Stimulated activated CD4-positive, alpha-beta T cell treated with anti-CD3 and anti-CD28 coated beads, Interleukin-4, amount 100 ng/mL, for 48 hours (primary cell): ENCODE data around the gene KCNK17.
"Not testable (repeated sequence)": the region's sequence is repeated elsewhere in the genome, so short reads cannot be mapped to it uniquely, and the experiment has no call there.

Experiments used
- DNase-seq, 2 donors: peaks; one replicate each; pipeline ENCODE4 v3.0.0-alpha.2; 2020; ENCODE audit warnings: low read depth in 2 of 2

The KCNK17 gene

GRCh38 chr6:39302011-39302410 is 12.2 kb downstream of the KCNK17 start:
- DNase-seq: no peak

GRCh38 chr6:39301606-39302005 is 12.6 kb downstream of the KCNK17 start:
- no peak for DNase-seq

GRCh38 chr6:39300739-39301138 is 13.5 kb downstream of the KCNK17 start:
- no peak for DNase-seq

DNA sequence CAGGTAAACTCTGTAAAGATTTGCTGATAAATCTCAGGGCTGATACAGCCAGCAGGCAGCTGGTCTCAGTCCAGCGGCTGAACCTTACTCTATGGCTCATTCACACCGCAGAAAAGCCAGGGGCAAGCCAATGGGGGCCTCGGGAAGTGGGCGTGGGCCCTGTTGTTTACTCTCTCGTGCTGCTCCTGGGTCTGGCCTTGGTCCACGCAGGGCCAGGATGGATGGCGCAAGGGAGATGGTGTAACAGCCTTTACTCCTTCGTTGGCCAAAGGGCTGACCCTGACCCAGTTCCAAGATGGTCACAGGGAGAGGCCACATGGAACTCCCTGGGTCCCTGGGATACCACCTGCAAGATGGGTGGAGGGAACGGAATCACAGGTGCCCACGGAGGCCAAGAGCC is 16.2 kb downstream of the KCNK17 start:
- no peak for DNase-seq

GRCh38 chr6:39296745-39297640 is 17.2 kb downstream of the KCNK17 start:
- no peak for DNase-seq

GRCh38 chr6:39295611-39296011 is 18.6 kb downstream of the KCNK17 start:
- no peak for DNase-seq

DNA sequence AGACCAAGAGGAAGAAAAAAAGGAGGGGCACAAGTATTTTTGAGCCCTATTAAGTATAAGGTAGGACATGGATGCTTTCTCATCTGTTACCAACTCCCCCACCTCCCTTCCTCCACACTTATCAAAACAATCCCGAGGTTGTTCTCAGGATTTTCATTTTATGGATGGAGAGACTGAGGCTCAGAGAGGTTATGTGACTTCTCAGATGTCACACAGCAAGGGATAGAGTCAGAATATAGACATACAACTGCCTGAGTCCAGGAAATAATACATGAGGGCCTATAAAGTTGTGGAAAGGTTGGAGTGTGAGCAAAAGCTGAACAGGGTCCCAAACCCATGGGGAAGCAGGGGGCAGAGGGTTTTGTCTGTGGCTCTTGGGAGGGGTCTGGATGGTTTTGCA is 19.3 kb downstream of the KCNK17 start:
- no peak for DNase-seq

DNA sequence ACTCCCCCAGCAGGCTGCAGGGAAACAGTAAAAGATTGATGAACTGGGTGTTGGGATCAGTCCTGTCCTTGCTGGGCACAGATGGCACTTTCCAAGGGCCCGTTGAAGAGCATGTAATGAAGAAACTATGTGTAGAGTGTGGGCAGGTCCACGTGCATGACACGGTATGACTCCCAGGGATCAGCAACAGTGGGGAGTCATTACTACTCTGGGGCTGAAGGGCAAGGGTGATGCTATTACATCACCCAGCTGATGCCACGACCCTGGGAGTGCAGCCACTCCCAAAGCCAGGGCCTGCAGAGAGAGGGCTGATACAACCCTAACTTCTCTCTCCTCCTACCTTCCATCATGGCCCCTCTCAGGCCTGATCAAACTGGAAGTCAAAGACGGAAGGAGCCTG is 20.1 kb downstream of the KCNK17 start:
- no peak for DNase-seq

DNA sequence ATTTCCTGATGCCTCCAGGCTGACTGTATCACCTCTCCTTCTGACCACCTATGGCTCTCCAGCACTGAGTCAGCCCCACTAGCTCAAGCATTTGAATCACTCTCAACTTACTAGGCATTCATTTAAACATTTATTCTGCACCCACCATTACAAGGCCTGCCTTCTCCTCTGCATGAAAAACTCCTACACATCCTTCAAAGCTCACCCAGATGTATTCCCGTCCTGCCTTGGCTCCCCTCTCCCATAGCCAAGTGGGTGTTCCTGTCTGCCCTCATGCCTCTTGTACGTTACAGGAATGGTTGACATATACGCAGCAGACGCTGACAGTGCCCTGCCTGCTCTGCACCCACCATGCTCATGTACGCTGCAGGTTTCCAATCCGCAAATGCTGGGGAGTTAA is 21.6 kb downstream of the KCNK17 start:
- no peak for DNase-seq

DNA sequence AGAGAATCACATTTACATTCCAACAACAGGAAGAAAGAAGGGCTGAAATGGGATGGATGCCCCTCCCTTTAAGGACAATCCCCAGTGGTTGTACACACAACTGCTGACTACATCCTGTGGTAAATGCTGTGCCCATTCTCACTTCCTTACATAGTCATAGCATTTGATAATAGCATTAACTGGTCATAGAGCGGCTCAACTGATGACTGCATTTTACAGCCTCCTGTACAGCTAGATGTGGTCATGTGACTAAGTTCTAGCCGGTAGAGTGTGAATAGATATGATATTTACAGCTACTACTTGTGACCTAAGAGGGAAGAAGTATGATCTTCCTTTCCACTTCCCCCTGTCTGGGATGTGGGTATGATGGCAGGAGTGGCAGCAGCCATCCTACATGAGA is 24.7 kb downstream of the KCNK17 start:
- no peak for DNase-seq

- no peak for DNase-seq
These were observed 26.6 kb downstream of the KCNK17 start for GRCh38 chr6:39287601-39288000.

DNA sequence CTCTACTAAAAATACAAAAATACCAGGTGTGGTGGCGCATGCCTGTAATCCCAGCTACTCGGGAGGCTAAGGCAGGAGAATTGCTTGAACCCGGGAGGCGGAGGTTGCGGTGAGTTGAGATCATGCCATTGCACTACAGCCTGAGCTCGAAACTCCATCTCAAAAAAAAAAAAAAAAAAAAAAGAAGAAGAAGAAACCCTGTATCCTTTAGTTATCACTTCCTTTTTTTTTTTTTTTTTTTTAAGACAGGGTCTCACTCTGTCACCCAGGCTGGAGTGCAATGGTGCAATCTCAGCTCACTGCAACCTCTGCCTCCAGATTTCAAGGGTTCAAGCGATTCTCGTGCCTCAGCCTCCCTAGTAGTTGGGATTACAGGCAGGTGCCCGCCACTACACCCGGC is 27.6 kb downstream of the KCNK17 start:
- DNase-seq: not testable (repeated sequence)

- DNase-seq: no peak
These were observed 31.4 kb downstream of the KCNK17 start for GRCh38 chr6:39282774-39283173.

DNA sequence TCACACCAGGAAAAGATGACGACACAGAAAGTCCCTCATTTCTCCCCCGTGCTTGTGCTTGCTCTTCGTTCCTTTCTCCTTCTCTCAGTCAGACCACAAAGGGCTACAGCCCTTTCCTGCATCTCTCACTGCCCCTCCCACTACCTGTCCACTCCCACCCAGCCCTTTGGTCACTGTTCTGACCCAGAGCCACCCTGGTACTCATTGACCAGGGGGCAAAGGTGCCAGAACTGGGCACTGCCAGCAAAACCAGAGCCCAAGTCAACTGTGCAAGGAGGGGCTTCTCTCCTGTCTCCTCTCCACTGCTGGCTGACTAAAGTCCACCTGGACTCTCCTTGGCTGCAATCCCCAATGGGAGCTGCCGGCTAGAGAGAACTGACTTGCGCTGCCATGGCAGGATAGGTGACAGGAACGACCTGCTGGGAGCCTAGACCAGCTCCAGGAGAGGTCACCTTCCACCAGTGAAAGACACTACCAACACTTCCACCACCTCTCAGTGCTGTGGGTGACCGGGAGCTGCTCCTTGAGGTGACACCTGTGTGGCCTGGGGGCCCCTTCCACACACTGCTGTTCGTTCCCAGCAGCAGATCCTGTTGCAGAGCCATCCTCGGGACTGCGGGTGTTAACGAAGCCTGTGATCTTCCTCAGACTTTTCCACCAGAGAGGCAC is 32.8 kb downstream of the KCNK17 start:
- no peak for DNase-seq

DNA sequence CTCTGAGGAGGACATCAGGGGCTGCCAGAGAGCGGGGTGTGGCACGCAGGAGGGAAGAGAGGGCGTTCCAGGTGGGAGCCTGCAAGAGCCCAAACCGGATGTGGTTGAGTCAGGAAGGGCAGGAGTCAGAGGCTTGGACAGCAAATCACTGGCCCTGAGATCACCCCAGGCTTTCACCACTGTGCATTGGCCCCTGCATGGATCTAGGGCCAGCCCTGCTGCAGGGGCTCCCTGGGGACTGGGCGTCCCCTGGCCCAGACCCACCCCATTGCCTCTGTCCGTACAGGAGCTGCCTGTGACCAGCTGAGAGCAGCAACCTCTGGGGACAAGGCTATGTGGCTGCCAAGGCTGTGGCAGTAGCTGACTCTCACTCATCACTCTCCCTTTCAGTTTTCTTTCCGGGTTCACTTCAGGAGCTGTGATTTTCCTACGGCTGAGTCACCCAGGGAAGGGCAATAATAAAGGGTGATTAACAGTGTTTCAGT is 33.9 kb downstream of the KCNK17 start:
- no peak for DNase-seq

- no peak for DNase-seq
These were observed 34.7 kb downstream of the KCNK17 start for GRCh38 chr6:39279539-39279938.

GRCh38 chr6:39276379-39276995 is 37.7 kb downstream of the KCNK17 start:
- DNase-seq: no peak

GRCh38 chr6:39274903-39275302 is 39.3 kb downstream of the KCNK17 start:
- DNase-seq: no peak

GRCh38 chr6:39274471-39274870 is 39.7 kb downstream of the KCNK17 start:
- DNase-seq: no peak

DNA sequence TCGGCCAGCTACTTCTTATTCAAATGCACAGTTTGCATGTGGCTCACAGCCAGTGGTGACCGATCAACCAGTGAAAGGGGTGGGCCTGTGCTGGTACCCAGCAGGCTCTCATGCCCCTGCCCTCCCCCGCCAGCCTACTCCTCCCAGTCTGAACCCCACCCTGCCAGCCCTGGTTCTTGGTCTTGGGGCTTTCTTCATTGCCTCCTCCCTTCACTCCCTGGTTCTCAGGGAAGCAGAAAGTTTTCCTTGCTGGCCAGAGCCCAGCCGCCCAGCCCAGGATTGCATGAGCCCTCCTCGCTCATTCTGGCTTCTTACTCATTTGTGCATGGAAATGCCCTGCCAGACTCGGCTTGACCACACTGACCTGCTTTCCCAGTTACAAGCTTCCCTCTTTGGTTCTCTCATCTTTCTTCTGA is 40.8 kb downstream of the KCNK17 start:
- no peak for DNase-seq

DNA sequence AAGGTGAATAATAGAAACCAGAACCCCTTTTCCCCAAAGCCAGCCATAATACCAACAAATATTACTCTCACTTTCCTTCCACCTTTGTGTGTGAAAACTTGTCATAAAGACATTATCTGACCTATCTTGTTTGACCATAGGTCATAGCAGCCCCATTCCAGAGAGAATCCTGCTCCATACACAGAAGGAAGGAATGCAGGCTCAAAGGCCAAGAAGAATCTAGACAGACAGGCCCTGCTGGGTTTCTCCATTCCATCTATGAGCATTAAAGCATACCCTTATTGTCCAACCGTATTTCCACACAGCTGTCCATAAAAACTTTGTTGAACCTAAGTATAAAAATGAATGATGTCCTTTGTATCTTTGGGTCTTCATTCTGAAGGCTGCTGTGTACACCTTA is 44.3 kb downstream of the KCNK17 start:
- no peak for DNase-seq

DNA sequence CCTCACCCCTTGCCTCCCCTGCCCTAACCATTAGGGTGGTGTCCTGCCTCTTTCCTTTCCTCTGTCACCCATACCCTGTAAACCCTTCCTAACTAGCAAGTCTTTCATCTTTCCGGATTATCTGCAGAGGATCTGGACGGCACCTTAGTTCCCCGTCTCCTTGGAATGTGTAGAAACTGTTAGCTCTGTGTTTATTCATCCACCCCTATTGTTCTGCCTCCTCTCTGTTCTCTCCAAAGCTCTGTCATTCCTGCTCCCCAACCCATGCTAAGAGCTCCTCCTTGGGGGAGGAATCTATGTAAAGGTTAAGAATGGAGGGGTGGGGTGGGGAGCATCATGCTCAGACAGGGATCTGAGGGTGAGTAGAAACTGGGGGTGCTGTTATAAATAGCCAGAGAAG is 45.5 kb downstream of the KCNK17 start:
- no peak for DNase-seq

DNA sequence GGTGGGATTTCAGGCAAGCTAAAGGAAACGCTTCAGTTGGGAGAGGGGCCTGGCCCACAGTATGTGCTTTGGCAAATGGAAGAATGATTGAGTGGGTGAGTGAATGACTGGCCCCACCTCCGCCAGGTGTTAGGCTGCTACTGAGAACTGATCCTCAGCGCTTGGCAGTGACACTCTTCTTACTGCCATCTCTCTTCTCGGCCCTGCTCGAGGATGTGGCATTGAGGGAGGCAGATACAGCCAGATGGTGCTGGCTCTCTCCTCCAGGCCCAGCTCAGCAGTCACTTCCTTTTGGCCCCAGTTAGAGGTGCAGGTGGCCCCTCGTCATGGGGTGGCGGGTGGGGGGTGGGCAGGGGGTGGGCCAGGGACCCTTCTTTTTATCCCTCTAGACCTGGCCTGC is 46.0 kb downstream of the KCNK17 start:
- no peak for DNase-seq
